AG09319 (cell line): ENCODE data around the gene TLE4.

Experiments
- DNase-seq: peaks from one replicate; pipeline ENCODE4 v3.0.0-alpha.2; 2010; ENCODE audit warnings: low read depth; ENCODE audit errors: extremely low read depth
- TF ChIP-seq, protein P1 (sequence below): IDR thresholded peaks from 2 replicates; pipeline ENCODE4 v1.5.1; 2011; ENCODE audit warnings: low read depth, mild to moderate bottlenecking, inconsistent platforms, low read length, moderate library complexity

TLE4 gene

DNA sequence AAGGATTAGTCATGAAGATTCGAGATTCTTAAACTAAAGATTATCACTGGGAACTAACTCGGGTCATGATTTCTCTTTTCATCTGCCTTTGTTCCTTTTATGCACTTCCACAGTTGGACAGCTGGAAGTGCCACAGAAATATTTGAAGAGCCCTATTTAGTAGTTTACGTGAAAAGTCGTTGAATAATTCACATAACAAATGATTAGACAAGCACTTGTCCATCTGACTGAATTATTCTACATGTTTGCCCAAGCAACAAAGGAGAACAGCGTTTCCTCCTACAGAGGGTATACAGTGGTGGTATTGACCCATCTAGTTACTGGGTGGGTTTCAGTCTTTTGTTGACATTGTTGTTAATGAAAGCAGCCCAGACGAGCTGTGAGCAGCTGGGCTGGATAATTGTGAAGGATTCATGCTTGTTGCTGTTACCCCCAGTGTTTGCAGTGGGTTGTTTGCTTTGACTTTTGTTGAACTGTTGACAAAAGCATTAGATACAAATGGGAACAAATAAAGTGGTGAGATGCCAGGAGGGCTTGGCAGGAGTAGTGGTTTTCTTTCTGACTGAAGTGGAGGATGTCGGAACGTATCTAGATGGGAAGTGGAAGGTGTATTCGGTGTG is 96.2 kb downstream of the TLE4 start:
- TF ChIP-seq, protein P1, sequence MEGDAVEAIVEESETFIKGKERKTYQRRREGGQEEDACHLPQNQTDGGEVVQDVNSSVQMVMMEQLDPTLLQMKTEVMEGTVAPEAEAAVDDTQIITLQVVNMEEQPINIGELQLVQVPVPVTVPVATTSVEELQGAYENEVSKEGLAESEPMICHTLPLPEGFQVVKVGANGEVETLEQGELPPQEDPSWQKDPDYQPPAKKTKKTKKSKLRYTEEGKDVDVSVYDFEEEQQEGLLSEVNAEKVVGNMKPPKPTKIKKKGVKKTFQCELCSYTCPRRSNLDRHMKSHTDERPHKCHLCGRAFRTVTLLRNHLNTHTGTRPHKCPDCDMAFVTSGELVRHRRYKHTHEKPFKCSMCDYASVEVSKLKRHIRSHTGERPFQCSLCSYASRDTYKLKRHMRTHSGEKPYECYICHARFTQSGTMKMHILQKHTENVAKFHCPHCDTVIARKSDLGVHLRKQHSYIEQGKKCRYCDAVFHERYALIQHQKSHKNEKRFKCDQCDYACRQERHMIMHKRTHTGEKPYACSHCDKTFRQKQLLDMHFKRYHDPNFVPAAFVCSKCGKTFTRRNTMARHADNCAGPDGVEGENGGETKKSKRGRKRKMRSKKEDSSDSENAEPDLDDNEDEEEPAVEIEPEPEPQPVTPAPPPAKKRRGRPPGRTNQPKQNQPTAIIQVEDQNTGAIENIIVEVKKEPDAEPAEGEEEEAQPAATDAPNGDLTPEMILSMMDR, result no peak
- no peak for DNase-seq

DNA sequence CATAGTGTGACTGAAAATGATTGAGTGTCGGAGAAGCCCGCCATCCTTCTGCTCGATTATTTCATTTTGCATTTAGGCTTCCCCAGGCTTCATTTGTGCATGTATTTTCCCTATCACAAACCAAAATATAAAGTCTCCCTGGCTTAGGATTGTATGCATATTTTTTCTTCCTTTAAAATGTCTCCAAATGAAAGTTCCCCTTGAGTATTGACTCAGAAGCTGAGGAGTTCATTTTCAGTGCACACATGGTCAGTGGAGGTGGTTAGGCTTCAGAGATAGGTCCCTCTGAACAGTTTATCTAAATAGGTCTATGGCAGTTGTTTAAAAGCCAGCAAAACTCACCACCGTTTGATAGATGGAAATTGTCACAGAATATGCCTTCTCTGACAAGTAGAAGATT is 97.2 kb downstream of the TLE4 start:
- TF ChIP-seq, protein P1, result no peak
- DNase-seq, result no peak

DNA sequence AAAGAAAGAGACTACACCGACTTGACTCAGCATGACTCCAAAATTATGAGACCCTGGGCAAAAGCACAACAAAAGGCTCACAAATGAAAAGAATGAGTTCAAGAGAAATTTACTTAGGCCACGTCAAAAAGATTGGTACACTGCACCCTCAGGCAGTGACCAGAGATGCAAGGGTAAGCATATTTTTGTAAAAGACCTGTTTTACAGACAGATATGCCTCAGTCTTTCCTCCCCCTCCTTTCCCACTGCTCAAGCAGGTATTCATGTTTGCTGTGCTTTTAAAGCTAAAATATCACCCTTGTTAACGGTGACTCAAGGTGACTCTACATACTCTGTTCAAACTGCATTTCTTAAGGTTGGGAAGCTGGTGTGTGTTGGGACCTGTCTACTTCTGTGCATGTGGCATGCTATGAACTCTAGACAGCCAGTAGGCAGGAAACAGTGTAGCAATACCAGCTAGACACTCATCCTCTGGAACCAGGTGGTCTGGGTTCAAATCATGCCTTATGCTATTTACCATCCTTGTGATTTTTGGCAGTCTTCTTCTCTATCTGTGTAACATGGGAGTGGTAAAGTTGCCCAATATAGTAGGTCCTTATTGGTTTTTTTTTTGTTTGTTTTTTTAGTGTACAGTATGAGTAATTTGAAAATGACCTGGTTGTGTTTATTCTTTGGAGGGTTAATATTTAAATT is 98.7 kb downstream of the TLE4 start:
- DNase-seq, result no peak
- TF ChIP-seq, protein P1, result no peak

DNA sequence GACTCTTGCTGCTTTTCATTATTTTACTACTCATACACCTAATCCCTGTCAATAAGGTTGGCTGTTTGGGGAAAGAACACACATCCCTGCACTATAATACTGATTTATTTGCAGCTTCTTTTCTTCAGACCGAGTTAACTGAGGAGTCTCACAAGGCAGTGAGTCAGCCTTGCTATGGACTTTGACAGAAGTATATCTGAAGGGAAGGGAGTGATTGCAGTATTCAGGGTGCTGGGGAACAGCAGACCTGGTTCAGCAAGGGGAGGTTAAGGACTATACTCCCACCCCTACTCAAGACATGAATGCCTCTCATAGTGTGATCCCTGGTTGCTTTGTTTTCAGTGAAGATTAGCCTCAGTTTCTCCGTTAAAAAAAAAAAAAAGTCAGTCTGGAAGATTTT is 99.8 kb downstream of the TLE4 start:
- DNase-seq, result no peak
- TF ChIP-seq, protein P1, result no peak

DNA sequence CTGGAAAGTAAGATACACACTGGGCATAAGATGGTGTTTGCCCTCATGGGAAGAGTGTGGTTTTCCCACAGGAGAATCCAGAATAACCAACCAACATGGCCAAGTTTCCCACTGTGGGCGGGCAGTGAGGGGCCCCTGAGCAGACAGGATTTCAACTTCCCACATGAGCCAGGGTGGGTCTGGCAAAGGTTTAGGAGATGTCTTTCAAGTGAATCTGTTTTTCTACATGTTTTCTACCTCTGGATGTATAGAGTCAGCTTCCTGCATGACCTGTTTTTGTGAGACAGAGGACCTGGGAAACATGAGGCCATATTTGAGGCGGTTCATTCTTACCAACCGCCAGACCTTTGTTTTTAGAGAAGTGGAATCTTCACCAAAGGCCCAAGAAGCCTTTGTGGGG is 100.5 kb downstream of the TLE4 start:
- no peak for DNase-seq
- TF ChIP-seq, protein P1, result no peak

DNA sequence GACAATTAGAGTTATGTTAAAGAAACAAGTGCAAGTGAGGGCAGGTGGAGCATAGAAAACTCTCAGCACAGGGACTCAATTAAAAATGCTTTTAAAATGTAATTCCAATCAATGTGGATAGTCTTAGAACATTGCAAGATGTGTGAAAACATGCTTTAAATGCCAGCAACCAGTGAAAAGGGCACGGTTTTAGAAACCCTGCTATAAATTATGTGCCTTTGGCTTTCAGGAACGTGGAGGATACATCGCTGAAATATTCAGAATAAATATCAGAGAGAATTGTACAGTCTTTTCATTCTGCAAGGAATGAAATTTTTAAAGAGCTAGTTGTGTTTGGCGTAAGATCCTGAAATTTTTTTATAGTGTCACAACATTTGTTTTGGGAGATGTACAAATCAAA is 101.1 kb downstream of the TLE4 start:
- DNase-seq, result no peak
- TF ChIP-seq, protein P1, result no peak

DNA sequence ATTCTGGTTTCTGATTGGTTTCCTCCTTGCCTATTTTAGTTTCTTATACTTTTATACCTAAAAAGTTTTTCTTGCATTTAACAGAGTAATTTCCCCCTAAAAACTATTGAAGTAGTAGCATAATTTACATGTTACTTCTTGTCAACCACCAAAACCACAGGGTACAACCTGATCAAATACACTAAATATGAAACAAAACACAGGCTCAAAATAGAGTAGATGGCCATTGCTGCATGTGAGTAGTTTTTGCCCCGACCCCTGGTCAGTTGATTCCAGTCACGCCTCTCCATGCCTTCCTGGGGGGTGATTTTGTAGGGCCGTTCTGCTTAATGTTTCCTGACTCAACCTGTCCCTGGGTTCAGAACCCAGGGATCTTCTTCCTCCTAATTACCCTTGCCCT is 101.8 kb downstream of the TLE4 start:
- TF ChIP-seq, protein P1, result no peak
- no peak for DNase-seq
